ENCODE data around the gene ZNF322.

The ZNF322 gene

GRCh38 chr6:26588965-26589364, 70.6 kb downstream of the ZNF322 start:
- no peak for DNase-seq (ENCODE audit: low spot score)
